Measurements from ENCODE around the gene STAC2. TPM values are rescaled to one million over a fixed set of nuclear protein-coding genes. Genes with fewer than 3 reads are reported as not detected.

Gene STAC2
- total and polyA plus RNA-seq, 9 of the 15 experiments (the other 6 are each of a cell fraction or from before 2014, with no cell fraction given) = not detected

DNA sequence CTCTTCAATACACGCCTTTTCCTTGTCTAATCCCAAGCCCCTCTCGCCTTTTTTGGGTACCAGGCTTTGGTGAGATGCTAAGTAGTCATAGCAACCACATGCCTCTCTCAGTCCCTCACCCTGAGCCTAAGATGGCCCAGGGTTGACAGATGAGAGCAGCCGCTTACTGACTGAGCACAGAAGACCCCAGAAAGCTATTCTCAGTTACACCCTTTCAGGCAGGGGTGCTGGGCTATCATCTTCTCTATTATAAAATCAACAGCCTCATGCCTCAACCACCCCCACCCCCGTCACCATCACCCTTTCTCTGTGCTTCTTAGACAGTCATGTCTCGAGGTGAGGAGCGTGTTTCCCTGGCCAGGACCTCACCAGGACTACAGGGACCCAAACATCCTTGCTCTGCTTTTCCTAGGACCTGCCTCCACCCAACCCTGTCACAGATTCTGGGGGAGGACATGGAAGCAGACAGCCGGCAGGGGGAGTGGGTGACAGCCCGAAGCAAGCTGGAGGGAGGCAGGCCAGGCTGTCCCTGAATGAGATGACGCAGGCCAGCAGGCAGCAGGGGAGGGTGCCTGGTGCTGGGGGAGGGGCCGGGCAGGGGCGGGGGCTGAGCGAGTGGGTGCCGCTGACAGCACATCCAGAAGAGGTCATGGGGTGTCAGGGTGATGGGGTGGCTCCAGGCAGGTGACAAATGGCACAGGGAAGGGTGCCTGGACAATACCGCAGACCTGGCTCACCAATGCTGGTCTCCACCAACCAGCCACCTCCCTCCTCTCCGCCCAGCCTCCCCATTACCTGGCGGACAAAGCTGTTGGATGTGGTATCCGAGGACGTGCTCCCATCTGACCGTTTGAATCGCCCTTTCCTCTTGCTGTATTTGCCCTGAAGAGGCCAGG is 31.4 kb downstream of the STAC2 start (continued):
- TF ChIP-seq, protein P1, sequence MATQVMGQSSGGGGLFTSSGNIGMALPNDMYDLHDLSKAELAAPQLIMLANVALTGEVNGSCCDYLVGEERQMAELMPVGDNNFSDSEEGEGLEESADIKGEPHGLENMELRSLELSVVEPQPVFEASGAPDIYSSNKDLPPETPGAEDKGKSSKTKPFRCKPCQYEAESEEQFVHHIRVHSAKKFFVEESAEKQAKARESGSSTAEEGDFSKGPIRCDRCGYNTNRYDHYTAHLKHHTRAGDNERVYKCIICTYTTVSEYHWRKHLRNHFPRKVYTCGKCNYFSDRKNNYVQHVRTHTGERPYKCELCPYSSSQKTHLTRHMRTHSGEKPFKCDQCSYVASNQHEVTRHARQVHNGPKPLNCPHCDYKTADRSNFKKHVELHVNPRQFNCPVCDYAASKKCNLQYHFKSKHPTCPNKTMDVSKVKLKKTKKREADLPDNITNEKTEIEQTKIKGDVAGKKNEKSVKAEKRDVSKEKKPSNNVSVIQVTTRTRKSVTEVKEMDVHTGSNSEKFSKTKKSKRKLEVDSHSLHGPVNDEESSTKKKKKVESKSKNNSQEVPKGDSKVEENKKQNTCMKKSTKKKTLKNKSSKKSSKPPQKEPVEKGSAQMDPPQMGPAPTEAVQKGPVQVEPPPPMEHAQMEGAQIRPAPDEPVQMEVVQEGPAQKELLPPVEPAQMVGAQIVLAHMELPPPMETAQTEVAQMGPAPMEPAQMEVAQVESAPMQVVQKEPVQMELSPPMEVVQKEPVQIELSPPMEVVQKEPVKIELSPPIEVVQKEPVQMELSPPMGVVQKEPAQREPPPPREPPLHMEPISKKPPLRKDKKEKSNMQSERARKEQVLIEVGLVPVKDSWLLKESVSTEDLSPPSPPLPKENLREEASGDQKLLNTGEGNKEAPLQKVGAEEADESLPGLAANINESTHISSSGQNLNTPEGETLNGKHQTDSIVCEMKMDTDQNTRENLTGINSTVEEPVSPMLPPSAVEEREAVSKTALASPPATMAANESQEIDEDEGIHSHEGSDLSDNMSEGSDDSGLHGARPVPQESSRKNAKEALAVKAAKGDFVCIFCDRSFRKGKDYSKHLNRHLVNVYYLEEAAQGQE (IDR thresholded peaks at IDR 0.05; ENCODE audit: borderline replicate concordance) = 0 out of 2 replicates have a peak, but pooled peaks have one; percentile 5
- TF ChIP-seq, protein P1 (CRISPR knock-in tag; IDR thresholded peaks at IDR 0.05; ENCODE audit: low read depth) = no peak
- TF ChIP-seq KLF16 (IDR thresholded peaks at IDR 0.05) (no peak), MBD2 (IDR thresholded peaks at IDR 0.05; ENCODE audit: borderline replicate concordance, low read depth) (no peak), RCOR1 (IDR thresholded peaks at IDR 0.05; ENCODE audit: borderline replicate concordance in 1 of 2, low read depth in 2 of 2, low read length in 2 of 2) (peak in 1 of 2 experiments; percentile 14; a peak in 1 of 4 replicates), RAD21 (CRISPR knock-in tag; conservative IDR thresholded peaks at IDR 0.05 in 1 of 2, IDR thresholded peaks at IDR 0.05 in 1 of 2) (peak in 1 of 2 experiments; percentile 48; a peak in 3 of 4 replicates), SRF (CRISPR knock-in tag; IDR thresholded peaks at IDR 0.05) (peak in 1 of 2 experiments; percentile 38; a peak in 1 of 4 replicates), FOXA3 (CRISPR knock-in tag; conservative IDR thresholded peaks at IDR 0.05 in 1 of 2, IDR thresholded peaks at IDR 0.05 in 1 of 2) (no peak), CHD4 (IDR thresholded peaks at IDR 0.05; ENCODE audit: insufficient read depth, insufficient replicate concordance, low read depth, low read length, poor library complexity, severe bottlenecking) (no peak), NEUROD1 (IDR thresholded peaks at IDR 0.05; ENCODE audit: borderline replicate concordance, low read depth, low read length, partially characterized antibody) (peak; percentile 15)
- TF ChIP-seq, protein P2, sequence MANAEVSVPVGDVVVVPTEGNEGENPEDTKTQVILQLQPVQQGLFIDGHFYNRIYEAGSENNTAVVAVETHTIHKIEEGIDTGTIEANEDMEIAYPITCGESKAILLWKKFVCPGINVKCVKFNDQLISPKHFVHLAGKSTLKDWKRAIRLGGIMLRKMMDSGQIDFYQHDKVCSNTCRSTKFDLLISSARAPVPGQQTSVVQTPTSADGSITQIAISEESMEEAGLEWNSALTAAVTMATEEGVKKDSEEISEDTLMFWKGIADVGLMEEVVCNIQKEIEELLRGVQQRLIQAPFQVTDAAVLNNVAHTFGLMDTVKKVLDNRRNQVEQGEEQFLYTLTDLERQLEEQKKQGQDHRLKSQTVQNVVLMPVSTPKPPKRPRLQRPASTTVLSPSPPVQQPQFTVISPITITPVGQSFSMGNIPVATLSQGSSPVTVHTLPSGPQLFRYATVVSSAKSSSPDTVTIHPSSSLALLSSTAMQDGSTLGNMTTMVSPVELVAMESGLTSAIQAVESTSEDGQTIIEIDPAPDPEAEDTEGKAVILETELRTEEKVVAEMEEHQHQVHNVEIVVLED (CRISPR knock-in tag; IDR thresholded peaks at IDR 0.05) = no peak
- TF ChIP-seq, protein P3, sequence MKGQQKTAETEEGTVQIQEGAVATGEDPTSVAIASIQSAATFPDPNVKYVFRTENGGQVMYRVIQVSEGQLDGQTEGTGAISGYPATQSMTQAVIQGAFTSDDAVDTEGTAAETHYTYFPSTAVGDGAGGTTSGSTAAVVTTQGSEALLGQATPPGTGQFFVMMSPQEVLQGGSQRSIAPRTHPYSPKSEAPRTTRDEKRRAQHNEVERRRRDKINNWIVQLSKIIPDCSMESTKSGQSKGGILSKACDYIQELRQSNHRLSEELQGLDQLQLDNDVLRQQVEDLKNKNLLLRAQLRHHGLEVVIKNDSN (CRISPR knock-in tag; IDR thresholded peaks at IDR 0.05) = no peak
- TF ChIP-seq, protein P4, sequence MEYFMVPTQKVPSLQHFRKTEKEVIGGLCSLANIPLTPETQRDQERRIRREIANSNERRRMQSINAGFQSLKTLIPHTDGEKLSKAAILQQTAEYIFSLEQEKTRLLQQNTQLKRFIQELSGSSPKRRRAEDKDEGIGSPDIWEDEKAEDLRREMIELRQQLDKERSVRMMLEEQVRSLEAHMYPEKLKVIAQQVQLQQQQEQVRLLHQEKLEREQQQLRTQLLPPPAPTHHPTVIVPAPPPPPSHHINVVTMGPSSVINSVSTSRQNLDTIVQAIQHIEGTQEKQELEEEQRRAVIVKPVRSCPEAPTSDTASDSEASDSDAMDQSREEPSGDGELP (CRISPR knock-in tag; IDR thresholded peaks at IDR 0.05; ENCODE audit: borderline replicate concordance) = peak; percentile 36; the same call in 1 of the 2 replicates

Measured in K562 (cell line).